HG02981 (cell line): Measurements from ENCODE around the gene ASIC4.

ENCODE experiments used
- ATAC-seq: cut with Tn5 transposase; IDR thresholded peaks from one replicate; pipeline ENCODE4 v1.9.1; 2021; ENCODE audit warnings: mild to moderate bottlenecking, moderate library complexity; ENCODE audit not compliant: unreplicated experiment

ASIC4 gene

DNA sequence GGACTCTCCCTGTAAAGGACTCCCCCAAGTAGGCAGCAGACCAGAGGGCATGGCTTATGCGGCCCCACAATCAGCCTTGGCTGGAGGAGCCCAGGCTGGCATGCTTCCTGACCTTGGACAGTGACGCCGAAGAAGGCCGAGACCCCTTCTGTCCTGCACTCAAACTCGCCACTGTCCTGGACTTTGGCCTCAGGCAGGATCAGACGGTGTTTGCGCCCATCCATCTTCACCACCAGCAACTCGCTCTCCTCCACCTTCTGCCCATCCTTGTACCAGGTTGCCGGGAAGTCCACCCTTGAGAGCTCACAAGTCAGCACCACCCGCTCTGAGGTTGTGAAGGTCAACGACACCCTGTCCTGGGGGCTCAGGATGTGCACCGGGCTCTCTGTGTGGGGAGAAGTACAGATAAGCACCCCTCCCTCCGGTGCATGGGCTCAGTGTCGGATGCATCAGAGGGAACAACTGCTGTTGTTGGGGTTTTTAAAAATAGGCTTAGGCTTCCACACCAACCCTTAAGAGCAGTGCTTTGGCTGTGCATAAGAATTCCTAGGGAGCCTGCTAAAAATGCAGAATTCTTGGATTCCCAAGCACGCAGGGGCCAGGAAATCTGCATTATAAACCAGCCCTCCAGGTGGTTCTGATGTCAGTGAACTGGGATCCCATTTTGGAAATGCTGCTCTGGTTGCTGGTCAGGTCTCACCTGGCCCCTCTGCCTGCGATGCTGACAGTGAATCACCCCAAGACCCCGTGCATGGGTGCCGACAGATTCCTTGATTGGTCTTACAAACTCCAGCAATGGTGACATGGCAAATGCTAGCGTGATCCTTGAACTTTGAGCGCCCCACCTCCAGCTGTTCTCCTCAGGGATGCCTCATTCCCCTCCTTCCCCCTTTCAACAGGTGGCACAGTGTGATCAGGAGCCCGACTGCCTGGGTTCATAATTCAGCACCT is 51.1 kb downstream of the ASIC4 start:
- ATAC-seq, result no peak

DNA sequence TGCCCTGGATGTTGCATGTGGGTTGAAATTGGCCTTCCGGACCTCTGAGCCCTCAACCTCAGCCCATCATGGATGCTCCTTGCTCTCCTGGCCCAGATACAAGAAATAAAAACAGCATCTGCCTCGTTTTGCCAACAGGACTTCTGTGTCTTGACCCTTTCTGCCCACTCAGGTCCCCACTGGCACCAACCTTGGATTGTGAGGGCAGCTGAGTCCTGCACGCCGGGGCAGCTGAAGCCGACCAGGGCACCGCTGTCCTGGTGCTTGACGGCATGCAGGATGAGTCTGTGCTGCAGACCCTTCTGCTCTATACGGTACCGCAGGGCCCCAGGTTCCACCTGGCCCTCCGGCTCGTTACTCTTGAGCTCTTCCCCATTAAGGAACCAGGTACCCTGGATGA is 52.4 kb downstream of the ASIC4 start:
- ATAC-seq, result no peak

DNA sequence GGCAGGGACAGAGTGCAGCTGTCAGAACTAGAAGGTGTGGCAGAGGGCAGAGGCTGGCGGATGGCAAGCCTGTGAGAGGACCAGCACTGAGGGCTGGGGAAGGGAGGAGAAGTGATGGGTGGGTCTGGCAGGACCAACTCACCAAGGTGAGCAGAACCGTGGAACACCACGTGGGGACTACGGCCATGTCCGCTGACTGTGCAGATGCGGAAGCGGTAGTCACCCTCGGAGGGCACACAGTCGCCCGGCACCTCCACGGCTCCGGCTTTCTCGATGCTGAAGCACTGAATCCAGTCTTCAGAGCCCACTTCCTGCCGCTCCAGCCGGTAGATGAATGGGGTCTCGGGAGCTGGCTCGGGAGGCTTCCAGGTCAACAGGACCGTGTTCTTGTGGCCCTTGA is 52.8 kb downstream of the ASIC4 start:
- no peak for ATAC-seq

DNA sequence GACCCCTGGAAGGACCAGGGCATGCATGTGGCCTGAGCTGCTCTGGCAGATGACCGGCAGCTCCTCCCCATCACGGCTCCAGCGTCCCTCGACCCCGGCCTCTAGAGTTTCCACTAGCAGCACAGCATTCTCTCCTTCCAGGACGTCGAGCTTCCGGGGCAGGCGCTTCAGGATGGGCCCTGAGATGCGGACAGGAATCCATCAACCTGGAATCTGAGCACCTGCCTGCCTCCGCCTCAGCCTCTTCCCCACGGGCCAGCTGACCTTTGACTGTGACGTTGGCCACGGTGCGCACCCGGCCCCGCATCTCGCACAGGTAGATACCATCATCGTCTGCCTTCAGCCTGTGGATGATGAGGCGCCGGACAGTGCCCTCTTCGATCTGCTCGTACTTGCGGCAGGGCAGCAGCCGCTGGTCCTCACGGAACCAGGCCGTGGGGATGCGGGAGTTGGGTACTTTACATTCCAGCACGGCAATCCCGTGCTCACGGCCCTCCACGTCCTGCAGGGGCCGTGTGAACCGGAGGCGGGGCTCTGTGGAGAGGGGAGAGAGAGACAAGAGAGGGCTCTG is 53.6 kb downstream of the ASIC4 start:
- no peak for ATAC-seq

DNA sequence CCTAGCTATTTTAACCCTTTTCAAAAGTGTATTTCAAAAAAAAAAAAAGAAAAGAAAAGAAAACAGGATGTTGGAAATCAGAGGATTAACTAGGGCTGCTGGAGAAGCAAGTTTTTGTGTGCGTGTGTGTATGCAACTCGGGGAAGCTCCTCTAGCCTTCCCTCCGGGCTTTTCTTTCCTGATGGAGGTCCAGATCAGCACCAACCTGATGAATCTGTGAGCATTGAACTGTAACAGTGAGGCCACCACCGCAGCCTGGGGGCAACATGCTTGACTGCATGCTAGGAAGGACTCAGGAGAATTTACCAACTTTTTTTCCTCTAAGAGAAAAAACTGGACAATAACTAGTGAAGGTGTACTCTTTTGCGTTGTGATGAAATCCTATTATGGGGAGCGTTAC is 54.8 kb downstream of the ASIC4 start:
- ATAC-seq, result no peak

DNA sequence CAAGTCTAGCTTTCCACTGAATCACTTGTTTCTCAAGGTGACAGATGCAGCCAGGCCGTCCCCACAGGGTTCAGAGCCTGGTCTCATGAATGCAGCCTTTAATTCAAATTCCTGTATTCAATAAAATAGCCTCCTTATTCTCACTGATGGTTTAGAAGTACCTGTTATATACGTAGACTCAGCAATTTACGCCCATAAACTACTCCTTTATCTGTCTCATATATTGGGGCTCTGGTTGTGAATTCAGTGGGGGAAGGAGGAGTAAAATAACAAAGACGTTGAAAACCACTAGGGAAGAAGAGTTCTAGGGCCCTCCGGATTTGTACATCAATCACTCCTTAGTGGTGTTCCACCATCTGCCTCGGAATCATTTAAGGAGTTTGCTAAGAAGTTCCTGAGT is 55.4 kb downstream of the ASIC4 start:
- no peak for ATAC-seq

DNA sequence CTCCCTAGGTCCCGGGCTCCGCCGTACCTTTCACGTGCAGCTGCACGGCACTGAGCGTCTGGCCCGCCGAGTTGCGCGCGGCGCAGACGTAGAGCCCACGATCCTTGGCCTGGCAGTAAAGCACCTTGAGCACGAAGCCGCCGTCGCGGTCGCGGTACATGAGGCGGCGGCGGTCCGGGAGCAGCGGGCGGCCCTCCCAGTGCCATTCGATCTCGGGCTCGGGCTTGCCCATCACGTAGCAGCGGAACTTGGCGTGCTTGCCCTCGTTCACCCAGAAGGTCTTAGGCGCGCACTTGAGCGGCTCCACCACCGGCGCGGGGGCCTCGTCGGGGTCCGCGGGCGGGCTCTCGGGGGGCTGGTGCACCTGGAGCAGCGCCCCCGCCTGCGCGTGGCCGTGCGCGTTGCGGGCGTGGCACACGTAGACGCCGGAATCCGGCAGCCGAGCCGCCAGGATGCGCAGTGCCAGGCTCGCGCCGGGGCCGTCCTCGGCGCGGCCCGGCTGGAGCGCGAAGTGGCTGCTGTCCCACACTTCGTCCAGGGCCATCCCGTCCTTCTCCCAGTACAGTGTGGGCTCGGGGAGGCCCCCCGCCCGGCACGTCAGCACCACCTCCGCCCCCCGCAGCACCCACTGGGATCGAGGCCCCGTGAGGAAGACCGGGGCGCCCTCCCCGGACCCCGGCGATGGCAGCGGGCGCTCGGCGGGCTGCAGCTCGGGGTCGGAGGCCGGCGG is 56.1 kb downstream of the ASIC4 start:
- ATAC-seq, result no peak

DNA sequence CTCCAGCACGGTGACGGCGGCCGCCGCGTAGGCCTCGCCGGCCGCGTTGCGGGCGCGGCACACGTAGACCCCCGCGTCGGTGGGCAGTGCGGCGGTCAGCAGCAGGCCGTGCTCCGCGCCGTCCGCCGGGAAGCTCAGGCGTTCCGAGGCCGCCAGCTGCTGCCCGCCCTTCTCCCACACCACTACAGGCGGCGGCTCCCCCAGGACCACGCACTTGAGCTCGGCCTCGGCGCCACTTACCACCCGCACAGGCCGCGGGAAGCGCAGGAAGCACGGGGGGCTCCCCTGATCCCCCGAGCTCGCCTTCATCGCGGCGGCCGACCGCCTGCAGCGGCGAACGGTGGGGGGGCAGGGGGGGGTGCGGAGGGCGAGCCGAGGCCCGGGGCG is 56.6 kb downstream of the ASIC4 start:
- ATAC-seq, result no peak

DNA sequence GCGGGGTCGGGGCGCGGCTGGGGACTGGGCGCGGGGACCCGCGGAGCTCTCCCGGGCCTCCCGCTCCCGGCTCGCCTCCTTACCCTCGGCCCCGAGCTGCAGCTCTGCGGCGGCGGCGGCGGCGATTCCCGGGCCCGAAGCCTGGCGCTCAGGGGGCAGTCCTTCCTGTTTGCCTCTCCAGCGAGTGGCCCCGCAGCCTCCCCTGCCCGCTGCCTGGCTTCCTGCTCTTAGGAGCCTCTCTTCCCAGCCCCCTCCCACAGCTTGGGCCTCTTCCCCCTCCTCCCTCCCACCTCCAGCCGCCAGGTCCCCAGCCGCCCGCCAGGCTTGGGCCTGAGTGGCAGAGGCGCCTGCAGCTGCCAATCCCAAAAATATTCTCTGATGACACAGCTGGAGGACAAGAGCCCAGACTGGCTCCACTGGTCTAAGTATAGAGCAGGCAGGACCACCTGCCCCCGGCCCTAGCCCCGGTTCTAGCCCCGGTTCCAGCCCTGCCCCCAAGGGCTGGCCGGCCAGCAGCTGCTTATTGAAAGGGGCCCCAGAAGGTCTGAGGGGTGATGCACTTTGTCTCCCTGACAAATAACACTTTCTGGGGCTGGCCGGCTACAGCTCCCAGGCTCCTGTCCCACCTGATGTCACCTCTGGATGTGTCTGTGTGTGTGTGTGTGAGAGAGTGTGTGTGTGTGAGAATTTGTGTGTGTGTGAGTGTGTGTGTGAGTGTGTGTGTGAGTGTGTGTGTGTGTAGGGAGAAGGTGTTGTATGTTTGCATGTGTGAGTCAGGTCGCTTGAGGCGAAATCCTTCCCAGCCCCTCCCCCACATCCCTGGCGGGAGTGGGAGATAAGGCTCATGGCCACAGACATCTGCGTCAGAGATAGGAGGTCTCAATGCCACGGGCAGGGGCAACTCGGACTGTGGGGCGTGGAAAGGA is 57.3 kb downstream of the ASIC4 start, which contains the start of gene OBSL1:
TSS of gene OBSL1 (minus strand) at position 229 of the 926 bp plus-strand sequence. CDS start 307 bp downstream, outside the sequence.
- no peak for ATAC-seq

DNA sequence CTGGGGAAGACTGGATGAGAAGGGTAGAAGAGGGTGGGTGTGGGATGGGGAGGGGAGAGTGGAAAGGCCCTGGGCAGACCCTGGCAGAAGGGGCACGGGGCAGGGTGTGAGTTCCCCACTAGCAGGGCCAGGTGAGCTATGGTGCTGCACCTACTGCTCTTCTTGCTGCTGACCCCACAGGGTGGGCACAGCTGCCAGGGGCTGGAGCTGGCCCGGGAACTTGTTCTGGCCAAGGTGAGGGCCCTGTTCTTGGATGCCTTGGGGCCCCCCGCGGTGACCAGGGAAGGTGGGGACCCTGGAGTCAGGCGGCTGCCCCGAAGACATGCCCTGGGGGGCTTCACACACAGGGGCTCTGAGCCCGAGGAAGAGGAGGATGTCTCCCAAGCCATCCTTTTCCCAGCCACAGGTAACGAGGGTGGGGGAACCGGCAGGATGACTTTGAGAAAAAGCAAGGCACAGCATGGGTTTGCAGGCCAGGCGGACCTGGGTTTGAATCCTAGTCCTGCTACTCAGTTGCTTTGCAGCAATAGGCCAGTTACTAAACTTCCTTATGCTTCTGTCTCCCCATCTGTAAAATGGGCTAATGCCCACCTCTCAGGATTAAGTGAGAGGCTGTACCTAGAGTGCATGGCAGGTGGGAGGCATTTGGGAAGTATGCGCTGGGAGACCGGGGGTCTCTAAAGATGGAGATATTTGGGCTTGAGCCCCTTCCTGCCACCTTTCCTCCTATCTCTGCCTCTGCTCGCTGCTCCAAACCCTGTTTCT is 58.1 kb downstream of the ASIC4 start, which contains the start of gene INHA:
TSS of gene INHA (plus strand) at position 74 of the 765 bp plus-strand sequence. CDS start at position 139, 65 bp downstream.
- ATAC-seq, result no peak

DNA sequence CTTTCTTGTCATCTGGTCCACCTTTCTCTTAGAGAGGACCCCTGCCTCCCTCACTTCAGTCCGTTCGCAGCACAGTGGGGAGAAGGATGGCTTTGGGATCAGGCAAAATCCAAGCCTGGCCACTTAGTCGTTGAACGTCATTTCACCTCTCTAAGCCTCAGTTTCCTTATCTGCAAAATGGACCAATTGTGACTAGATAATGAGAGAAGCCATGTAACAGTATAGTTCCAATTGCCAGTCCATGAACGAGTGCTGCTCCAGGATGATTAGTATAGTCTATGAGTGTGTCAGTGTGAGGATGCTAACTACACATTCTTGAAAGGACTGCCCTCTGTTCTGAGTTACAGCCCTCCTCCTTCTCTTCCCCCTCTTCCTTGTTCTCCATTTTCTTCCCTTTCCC is 58.9 kb downstream of the ASIC4 start:
- no peak for ATAC-seq

DNA sequence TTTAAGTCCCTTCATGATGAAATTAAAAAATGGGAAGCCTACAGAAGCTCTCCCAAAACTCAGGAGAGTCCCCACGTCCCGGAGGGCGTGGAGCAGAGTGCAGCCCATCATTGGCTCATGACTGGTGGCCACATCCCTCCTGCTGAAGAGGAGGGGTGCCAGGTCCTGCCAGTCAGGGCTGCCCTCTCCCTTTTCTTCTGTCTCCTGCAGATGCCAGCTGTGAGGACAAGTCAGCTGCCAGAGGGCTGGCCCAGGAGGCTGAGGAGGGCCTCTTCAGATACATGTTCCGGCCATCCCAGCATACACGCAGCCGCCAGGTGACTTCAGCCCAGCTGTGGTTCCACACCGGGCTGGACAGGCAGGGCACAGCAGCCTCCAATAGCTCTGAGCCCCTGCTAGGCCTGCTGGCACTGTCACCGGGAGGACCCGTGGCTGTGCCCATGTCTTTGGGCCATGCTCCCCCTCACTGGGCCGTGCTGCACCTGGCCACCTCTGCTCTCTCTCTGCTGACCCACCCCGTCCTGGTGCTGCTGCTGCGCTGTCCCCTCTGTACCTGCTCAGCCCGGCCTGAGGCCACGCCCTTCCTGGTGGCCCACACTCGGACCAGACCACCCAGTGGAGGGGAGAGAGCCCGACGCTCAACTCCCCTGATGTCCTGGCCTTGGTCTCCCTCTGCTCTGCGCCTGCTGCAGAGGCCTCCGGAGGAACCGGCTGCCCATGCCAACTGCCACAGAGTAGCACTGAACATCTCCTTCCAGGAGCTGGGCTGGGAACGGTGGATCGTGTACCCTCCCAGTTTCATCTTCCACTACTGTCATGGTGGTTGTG is 60.4 kb downstream of the ASIC4 start:
- ATAC-seq, result no peak

DNA sequence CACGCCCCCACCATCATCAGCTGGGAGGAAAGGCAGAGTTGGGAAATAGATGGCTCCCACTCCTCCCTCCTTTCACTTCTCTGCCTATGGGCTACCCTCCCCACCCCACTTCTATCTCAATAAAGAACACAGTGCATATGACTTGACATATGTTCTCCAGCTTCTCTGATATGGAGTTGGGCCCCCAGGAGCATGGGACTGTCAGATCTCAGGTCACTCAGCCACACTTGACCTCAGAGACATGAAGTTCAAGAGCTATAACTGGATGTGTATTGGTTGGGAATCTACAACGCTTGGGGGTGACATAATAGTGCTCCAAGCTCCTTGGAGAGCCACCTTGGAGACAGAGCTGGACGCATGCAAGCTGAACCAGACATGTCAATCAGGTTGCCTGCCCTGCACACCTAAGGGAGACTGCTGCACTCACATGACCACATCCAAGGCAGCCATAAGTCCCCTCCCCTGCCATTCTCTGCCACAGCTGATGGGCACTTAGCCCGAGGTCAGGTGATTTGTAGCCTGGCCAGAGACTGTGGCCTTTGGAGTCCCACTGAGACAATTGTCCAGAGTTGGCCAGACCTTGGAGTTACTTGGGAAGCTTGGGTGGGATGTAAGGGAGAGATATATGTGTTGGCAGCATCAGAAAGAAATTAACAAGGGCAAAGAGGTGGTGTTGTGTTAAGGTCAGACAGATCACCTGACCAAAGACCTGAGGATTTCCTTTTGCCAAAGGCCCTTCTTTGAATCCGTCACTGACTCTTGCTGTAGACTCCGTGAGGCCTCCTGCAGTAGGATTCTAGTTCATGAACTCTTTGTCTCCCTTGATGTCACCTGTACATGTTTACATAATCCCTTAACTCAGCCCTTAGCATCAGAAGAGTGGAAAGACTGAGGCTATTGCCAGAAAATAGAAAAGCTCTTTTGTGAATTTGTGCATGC is 61.6 kb downstream of the ASIC4 start:
- no peak for ATAC-seq

DNA sequence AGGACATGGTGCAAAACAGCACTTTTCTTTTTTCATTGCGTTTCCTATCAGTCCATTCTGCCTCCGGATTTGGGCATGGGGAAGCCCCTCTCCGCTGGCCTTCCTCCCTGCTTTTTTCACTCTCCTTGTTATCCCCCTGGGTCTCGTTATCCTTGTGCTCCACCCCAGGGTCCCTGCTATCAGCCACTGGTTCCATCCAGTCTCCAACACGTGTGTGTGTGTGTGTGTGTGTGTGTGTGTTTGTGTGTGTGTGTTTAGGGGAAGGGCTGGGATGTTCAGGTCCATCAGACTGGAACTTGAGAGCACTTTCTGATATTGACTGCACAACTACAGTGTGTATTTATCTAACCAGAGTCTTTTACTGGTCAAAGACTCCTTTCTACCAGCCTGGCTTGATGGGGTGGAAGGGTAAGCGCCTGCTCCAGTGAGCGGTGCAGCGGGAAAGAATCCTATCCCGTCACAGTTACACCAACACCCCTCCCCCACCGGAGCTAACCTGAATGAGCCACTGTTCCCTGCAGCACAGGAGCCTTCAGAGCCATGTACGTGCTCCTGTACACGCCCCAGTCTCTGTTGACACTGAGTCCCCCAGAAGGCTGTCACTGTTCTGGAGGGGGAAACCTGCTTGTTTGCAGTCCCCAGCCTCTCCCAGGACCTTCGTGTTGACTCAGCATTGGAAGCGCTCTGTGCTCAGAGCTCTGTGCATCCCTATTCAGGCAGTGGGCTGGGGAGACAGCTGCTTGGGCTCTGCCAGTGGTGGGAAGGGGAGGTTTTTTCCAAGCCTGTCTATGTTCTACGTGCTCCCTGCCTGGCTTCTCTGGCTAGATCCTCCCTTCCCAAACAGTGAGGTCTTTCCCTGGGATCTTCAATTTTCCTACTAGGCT is 62.5 kb downstream of the ASIC4 start:
- no peak for ATAC-seq

DNA sequence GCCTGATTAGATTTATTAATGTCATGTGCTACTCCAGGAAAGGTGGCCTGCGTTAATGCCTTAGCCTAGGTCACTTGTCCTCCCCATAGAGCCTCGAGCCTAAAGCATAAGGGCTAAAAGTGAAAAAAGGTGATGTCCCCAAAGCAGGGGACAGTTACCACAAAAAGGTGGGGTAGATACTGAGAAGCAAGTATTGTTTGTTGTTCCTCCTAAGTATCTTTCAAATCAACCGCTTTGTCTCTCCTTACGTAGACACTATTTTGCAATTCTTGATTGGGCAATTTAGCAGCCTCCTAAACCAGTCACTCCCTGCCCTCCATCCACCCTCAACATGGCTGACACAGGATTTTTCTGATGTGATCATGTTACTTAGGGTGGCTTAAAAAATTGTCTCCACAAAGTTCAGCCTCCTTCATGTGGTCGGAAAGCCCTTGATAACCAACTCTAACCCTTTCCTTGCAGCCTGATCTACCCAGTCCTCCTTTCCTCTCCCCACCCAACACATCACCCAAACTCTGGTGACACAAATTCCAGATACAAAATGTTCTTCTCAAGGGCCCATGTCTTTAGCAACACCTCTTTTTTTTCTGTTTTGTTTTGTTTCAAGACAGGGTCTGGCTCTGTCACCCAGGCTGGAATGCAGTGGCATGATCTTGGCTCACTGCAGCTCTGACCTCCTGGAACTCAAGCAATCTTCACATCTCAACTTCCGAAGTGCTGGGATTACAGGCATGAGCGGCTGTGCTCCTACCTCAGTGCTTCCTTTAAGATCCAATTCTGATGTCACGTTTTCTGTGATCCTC is 64.7 kb downstream of the ASIC4 start:
- no peak for ATAC-seq

DNA sequence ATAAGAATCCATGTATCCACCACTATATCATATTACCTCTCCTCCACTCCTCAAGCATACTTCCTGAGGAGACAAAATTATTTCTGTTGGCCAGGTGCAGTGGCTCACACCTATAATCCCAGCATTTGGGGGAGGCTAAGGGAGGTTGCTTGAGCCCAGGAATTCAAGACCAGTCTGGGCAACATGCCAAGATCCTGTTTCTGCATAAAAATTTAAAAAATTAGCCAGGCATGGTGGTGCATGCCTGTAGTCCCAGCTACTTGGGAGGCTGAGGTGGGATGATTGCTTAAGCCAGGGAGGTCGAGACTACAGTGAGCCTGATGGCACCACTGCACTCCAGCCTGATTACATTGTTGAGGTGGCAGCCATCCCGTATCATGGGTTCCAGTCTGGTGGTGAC is 67.1 kb downstream of the ASIC4 start:
- ATAC-seq, result no peak
